Ovary (tissue), 3 donors: ENCODE measurements around the gene WNT7B.

Source experiments
- POLR2A ChIP-seq: fragments of 450-650 bp; IDR thresholded peaks from one replicate; pipeline ENCODE4 v1.6.1; 2017; ENCODE audit warnings: antibody characterized with exemption, mild to moderate bottlenecking, moderate library complexity
- TF ChIP-seq, protein P1 (sequence below), 3 donors: fragments of 450-650 bp in 2 of 3; fragments of 200-600 bp in 1 of 3; IDR thresholded peaks; one replicate each; pipeline versions ENCODE4 v1.5.1 to v1.8.0; 2016 to 2022; ENCODE audit warnings: antibody characterized with exemption in 3 of 3, mild to moderate bottlenecking in 1 of 3
- donor health status: DM: no; HTN: no; CAD: no.

DNA sequence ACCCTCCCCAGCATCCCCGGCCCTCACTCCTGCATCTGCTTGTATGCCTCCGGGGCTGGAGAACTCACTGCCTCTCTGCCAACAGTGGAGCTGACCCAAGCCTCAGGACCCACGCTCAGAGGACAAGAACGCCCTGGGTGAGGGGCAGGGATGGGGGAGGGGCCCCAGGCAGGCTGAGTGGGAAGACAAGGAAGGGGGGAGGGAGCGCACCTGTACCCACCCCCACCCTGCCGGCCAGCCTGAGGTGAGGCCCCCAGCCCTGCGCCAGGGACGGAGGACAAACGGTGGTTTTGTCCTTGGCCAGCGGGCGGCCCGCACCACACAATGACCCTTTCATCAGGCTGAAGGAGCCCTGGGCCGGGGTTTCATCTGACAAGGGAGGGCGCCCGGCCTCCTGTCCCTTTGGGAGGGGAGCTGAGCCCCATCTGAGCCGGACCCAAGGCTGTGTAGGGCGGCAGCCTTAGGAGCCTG is 10.0 kb downstream of the WNT7B start:
- TF ChIP-seq POLR2A = no peak
- TF ChIP-seq, protein P1, sequence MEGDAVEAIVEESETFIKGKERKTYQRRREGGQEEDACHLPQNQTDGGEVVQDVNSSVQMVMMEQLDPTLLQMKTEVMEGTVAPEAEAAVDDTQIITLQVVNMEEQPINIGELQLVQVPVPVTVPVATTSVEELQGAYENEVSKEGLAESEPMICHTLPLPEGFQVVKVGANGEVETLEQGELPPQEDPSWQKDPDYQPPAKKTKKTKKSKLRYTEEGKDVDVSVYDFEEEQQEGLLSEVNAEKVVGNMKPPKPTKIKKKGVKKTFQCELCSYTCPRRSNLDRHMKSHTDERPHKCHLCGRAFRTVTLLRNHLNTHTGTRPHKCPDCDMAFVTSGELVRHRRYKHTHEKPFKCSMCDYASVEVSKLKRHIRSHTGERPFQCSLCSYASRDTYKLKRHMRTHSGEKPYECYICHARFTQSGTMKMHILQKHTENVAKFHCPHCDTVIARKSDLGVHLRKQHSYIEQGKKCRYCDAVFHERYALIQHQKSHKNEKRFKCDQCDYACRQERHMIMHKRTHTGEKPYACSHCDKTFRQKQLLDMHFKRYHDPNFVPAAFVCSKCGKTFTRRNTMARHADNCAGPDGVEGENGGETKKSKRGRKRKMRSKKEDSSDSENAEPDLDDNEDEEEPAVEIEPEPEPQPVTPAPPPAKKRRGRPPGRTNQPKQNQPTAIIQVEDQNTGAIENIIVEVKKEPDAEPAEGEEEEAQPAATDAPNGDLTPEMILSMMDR (IDR thresholded peaks at IDR 0.05) = no peak
